GM21786 (cell line): ENCODE results near the gene SPHK2.

ENCODE experiments used
- ATAC-seq: cut with Tn5 transposase; IDR thresholded peaks from one replicate; pipeline ENCODE4 v1.9.1; 2021; ENCODE audit not compliant: unreplicated experiment

The SPHK2 gene

DNA sequence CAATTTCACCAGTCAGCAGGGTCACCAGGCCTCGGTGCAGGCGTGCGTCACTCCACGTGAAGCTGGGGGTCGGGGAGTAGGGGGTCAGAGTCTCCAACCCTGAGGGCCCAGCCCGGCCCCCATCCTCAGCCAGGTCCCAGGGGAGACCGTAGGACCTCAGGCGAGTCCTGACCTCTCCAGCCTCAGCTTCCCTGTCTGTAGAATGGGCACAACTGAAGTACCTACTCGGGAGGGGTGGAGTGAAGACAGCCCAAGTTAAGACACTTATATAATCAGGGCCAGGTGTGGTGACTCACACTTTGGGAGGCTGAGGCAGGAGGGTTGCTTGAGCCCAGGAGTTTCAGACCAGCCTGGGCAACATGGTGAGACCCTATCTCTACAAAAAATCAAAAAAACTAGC, 15.5 kb upstream of the SPHK2 start:
- no peak for ATAC-seq

DNA sequence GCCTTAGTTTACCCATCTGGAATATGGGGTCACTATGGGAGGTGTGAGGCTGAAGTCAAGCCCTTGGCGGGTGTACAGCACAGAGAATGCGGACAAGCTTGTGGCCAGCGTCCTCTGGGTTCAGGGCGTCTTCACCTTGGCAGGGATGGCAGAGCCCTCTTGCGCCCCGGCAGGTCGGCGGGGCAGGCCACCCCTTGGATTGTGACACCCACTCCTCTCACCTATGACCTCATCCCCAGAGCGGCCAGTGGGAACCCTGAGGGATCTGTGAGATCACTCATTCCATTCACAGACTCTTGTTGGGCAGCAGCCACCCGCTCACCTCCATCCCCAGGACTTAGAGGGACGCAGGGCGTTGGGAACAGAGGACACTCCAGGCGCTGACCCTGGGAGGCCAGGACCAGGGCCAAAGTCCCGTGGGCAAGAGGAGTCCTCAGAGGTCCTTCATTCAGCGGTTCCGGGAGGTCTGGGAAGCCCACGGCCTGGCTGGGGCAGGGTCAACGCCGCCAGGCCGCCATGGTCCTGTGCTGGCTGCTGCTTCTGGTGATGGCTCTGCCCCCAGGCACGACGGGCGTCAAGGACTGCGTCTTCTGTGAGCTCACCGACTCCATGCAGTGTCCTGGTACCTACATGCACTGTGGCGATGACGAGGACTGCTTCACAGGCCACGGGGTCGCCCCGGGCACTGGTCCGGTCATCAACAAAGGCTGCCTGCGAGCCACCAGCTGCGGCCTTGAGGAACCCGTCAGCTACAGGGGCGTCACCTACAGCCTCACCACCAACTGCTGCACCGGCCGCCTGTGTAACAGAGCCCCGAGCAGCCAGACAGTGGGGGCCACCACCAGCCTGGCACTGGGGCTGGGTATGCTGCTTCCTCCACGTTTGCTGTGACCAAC, 12.6 kb upstream of the SPHK2 start, which contains the start of gene SPACA4:
Gene SPACA4 (plus strand): TSS at position 280 of the 896 bp plus-strand sequence. CDS start 237 bp downstream, at position 517.
- ATAC-seq = no peak

DNA sequence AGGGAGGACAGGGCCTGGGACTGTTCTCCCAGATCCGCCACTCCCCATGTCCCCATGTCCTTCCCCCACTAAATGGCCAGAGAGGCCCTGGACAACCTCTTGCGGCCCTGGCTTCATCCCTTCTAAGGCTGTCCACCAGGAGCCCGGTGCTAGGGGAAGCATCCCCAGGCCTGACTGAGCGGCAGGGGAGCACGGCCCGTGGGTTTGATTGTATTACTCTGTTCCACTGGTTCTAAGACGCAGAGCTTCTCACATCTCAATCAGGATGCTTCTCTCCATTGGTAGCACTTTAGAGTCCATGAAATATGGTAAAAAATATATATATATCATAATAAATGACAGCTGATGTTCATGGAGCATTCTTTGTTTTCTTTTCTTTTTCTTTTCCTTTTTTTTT, 11.9 kb upstream of the SPHK2 start:
- ATAC-seq = no peak

DNA sequence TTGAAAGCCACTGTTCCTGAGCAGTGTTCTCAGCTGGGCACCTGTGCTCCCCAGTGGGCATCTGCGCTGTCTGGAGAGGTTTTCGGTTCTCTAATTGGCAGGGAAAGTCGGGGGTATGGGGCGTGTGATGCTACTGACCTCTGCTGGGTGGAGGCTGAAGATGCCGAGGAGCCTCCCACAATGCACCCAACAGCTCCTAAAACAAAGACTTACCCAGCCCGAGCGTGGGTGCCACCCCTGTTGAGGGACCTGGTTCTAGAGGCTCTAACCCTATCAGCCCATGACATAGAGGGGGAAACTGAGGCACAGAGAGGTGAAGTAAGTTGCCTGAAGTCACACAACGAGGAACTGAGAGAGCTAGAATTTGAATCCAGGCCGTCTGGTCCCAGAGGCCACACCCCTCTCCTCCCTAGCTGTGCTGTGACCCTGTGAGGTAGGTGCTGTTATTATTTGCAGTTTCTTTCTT, 10.5 kb upstream of the SPHK2 start:
- ATAC-seq = no peak

DNA sequence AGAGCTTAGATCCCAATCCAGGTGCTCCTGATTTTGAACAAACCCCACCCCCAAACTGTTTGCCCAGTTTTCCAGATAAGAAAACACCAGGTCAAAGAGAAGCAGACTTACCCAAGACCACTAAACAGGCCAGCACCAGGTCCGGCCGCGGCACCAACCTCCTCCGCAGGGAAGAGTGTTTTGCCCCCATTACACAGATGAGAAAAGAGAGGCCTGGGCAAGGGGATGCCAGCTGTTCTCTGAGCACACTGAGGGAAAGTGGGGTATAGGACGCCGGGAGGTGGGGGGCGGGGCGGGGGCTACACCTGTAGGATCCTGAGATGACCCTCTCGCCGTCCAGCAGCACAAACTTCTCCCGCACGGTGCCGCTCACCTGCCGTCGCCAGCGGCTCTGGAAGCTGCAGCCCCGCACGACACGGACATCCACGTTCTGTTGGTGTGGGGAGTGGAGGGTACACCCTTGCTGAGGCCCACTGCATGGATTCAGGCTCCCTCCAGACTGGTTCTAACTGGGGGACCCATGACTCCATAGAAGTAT, 9.7 kb upstream of the SPHK2 start:
- no peak for ATAC-seq

DNA sequence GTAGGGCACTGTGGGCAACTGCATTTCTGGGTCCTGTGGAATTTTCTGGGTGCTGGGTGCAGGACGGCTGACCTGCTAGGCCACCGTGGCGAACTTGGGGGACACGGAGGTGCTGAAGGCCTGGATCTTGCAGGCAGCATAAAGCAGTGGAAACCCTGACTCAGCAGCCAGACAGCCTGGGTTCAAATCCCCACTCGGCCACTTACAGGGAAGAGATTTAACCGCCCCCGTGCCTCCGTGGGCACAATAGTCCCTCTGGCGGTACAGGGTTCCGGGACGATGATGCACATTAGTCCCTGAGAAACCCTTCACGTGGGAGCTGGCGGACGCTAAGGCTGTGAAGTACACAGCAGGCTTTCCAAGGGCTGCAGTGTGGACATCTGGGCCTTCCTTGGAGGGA, 7.4 kb upstream of the SPHK2 start:
- ATAC-seq = no peak

DNA sequence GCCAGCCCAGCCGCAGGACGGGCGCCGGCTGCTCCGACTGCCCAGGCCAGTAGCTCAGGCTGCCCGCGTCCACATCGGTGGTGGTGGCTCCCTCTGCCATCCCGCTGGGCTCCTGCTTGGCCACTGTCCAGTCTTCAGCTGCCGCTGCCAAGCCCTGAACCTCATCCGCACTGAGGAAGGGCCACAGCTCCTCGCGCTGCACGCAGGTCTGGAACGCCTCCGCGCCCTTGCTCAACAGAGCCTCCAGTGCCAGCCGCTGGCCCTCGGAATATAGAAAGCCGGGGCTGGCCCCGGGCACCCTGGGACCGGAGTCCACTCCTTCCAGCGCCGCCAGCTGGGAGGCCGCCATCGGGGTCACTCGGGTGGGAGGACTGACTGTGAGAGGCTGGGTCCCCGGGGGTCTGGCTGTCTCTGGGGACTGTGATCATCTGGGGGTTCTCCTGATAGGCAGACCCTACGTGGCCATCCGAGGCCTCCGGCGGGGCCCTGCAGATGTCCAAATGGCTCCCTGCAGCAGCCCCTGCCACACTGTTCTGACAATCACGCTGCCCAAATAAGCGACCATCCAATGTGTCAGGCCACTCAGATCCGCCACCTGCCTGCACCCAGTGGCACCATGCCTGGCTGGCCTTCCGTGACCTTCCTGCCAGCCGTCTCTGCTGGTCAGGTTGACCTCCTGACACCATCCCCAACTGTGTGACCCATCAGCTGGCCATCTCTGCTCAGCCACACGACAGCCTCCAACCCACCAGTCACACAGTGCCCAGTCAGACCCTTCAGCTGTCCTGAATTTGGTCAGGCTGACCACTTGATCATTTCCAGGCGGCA, 6.1 kb upstream of the SPHK2 start:
- no peak for ATAC-seq

DNA sequence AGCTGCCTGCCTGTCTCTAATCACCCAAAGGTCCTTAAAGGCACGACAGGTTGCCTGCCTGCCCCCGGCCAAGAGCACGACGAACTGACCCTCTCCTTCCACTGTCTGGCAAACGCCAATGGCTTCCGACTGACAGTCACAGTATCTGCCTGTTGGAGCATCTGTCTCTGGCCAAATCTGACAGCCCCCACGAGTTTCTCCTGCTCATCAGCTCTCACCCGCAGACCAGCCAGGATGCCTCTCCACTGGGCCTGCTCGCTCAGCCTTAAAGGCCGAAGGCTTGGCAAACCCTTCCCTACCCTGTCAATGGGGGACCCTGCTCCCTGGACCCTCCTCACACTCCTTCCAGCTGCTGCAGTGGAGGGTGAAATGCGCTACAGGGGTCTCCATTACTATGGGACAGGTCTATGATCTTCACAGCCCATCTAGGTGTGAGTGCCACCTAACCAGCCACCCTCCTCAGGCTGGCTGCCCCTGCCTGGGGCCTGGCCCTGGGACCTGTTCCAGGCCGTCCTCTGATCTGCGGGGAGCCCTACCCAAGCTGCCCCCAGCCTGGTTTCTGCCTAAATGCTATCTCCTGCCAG, 5.4 kb upstream of the SPHK2 start:
- ATAC-seq = no peak

DNA sequence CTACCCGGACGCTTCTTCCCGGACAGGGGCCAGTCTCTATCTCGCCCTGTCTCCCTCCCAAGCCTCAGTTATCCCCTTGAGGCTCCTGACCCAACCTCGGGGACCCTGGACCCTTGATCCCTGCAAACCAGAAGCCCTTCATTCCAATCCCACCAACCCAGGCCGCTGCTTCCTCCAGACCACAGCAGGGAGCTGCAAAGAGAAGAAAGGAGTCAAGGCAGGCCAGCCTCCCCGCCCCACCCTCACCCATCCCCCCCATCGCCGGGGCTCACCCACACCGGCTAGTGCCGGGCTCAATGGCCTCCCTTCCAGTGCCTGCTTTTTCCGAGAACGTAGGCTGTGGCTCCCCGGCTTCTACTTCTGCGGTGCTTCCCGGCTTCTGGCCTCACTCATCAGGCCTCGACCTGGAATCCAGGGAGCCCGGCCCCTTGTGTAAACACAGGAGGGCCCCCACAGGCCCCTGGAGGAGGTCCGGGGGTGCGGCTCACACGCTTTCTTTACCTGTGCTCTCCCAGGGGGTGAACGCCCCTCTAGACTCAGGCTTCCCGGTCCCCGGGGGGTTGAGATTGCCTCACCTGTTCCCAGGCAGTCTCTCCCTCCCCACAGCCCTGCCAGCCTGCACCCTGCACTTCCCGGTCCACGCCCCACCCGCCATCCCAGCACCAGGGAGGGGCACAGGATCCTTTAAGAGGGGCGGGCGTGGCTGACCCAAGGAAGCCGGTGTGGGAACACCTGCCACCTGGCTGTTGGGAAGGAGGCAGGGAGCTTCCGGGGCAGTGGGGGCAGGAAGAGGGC, 4.7 kb upstream of the SPHK2 start, which contains the start of gene FAM83E:
Gene FAM83E (minus strand): TSS at position 641 of the 795 bp plus-strand sequence. CDS start 1,704 bp downstream, outside the sequence.
- ATAC-seq = no peak

DNA sequence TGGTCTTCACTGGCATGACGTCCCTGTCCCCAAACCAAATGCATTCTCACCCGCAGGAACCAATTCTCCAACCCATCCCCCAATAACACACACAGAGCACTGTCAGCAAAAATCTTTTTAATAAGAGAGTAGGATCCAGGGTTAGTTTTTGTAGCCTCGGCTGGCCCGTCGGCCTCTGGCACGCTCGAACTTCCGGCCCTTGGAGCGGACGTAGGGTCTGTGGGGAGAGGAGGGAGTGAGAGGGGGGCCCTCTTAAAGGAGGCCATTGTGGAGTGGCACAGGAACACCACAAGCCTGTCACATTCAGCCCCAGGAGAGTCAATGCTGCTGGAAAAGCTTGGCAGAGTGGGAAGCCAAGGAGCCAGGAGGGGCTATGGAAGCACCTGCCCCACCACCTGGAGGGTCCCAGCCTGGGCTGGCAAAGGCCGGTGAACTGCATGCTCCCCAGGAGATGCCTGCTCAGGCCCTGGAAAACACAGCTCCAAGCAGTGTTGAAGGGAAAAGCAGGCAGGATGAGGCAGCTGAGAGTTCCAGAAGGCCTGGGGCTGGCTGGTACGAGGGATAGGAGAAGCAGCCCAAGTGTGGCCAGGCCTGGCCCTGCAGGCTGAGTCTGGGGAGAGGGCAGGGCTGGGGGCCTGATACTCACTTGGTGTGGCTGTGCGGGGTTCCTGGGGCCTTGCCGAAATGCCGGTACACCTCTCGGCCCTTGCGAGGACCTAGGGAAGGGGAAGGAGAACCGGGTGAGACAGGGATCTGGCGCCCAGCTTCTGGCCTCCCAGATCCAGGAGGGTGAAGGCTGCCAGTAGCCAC, 3.9 kb upstream of the SPHK2 start:
- ATAC-seq = no peak

DNA sequence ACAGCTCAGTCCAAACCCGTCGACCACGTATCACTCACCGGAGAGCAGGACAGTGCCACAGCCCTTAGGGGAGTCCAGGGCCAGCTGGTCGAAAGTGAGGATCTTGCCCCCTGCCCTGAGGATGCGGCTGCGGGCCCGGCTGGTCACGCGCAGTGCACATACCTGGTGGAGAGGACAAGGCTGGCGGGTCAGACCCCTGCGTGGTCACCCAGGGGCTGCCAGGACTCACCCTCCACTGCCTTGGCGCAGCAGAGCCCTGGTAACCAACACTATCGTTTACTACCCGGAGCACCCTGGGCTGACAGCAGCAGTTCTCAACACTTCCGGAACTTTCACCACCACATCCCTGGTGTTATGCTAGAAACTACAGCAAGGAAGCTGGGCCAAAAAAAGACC, 3.3 kb upstream of the SPHK2 start:
- ATAC-seq = no peak

DNA sequence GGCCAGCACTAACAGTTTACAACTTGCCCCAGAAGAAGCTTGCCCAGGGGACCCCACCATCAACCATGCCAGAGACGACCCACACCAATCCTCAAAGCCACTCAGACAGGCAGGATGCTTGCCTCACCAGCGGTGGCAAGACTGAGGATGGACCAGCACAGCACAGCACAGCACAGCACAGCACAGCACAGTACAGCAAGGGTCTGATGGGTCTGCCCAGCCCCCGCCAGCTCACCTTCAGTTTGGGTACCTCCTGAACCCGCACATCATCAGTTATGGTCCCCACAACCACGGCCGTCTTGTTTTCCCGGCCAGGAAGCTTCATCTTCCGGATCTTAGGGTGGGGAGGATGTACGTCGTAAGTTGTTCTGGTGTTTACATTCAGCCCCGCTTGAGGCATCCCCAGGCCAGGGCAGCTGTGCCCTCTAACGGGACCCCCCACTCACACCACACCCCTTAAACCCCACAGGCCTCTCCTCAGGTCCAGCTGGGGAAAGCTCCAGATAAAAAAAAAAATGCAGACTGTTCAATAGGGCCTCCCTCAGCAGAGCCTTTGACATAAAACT, 2.7 kb upstream of the SPHK2 start:
- no peak for ATAC-seq

DNA sequence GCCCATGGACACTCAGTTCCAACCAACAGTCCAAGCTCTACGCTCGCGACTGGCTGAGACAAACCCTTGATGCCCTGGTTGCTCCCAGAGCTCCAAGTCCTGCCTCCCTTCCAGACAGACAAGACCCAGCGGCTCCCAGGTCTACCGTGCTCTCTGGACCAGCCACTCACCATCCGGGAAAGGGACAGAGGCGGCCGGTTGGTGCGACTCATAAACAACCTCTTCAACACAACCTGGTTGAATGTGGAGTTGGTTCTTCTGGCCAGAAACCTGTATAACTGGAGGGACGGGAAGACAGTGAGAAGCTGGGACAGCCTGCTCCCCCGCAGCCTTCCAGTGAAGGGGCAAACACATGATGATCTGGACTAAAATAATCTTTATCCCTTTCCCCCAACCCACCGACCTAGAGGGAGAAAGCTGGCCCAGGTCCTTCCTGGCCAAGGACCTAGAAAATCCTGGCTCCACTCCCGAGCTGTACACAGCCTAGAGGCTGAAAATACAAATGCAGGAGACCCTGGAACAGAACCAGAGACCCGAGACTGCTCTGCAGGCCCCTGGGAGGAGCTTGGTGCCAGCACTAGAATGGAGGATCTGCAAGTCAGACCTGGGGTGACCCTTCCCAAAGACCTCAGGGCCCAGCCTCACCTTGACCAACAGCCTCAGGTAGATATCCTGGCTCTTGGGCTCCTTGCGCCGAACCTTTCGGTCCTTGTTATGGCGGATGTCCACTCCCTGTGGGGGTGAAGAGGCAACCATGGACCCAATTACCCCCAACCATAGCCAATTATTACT, 2.0 kb upstream of the SPHK2 start:
- ATAC-seq = no peak

DNA sequence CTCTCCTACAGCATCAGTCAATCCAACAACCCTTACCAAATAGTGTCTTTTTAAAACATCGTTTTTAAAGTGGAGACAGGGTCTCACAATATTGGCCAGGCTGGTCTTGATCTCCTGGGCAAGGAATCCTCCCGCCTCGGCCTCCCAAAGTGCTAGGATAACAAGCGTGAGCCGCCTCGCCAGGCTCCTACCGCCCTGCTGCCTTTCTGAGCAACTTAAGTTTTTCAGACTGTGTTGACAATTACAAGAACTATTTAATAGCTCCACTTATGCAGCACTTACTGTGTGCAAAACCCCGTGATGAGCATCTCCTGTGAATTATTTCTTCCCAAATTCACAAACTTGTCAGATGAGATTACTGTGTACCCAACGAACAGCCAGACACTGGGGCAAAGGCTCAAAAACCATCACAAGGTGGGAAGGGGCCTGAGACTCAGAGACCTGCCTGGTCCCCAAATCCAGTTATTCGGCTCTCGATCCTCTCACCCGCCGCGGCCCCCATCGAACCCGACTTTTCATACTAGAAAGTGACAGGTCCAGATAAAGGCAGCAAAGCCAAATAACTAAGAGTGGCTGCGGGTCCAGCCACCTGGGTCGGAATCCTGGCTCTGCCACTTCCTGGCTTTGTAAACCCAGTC, 909 bp upstream of the SPHK2 start:
- no peak for ATAC-seq

DNA sequence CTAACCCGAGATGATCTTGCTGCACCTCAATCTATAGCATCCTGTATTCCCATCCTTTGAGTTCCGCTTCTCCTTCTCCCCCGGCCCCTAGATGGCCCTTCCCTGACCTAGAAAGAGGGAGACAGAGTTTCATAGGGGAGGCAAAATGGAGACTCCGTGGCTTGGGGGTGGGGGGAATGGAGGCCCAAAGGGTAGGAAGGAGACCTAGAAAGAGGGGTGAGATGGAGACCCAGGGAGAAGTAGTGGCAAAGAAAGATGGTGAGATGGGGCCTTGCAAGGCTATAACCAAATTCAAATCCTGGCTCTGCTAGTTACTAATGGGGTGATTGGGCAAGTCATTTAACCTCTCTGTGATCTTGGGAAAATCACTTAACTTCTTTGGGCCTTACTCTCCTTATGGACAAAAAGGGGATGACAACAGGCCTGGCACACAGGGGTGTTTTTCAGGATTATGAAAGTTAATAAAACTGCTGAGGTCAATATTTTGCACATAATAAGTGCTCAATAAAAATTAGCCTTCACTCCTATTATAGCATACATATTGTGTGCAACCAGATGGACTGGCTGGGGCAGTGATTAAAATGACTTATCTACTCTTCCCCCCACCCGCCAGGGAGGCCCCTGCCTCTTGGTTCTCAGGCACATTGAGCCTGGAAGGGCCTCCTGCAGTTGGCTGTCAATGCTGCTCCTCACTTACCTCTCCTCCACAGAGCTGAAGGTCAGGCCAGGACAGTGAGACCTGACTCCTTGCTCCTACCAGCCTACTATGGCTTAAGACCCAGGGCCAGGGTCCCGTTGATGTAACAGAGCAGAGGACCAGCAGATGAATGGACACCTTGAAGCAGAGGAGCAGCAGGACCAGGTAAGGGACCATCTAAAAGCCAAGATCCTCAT, 633 bp downstream of the SPHK2 start:
- ATAC-seq = no peak

DNA sequence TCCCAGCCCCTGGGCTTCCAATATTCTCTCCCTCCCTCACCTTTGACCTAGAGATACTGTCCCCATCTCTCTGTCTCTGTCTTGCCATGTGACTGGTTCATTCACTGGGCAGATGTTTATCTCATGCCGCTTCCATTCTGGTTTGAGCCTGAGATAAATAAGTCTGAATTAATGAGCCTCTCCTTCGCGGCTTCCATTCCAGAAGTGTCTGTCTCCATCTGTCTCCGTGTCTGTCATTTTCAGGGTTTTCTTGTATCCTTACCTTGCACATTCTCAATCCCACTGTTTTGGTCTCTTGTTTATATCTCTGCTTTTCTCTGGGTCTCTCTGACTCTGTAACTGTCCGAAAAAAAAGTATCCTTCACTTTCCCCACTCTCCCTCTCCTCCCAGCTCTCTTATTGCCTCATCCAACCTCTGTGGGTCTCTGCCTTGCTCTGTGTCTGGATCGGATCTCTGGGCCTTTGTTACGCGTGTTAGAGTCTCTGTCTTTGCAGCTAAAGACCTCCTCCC, 4.3 kb downstream of the SPHK2 start:
- no peak for ATAC-seq
